Neural progenitor cell (in vitro differentiated cells): Measurements from ENCODE around the gene SLC11A1. TPM values are rescaled to one million over a fixed set of nuclear protein-coding genes. Genes with fewer than 3 reads are reported as not detected.
A peak's percentile ranks its signal among the peaks of the same experiment; 100 is the strongest.

Experiments
- DNase-seq: peaks from one replicate; pipeline ENCODE4 v3.0.0-alpha.2; 2016; ENCODE audit warnings: low spot score
- H2AFZ ChIP-seq: fragments of 200-600 bp; sonication (generic); replicated peaks from 2 replicates; pipeline ENCODE4 v1.6.1; 2016; ENCODE audit warnings: antibody characterized with exemption
- H3F3A ChIP-seq: fragments of 200-600 bp; sonication (generic); 2 replicates; pipeline ENCODE4 v1.6.1; 2016; ENCODE audit warnings: antibody characterized with exemption, low read depth
- H3K27ac ChIP-seq: fragments of 200-600 bp; sonication (generic); 2 replicates; pipeline ENCODE4 v1.5.1; 2016; ENCODE audit warnings: mild to moderate bottlenecking
- H3K27me3 ChIP-seq: fragments of 200-600 bp; sonication (generic); 2 replicates; pipeline ENCODE4 v1.6.1; 2016; ENCODE audit warnings: mild to moderate bottlenecking, moderate library complexity
- H3K36me3 ChIP-seq: fragments of 200-600 bp; sonication (generic); 2 replicates; pipeline ENCODE4 v1.5.1; 2016
- H3K4me1 ChIP-seq: fragments of 200-600 bp; sonication (generic); 2 replicates; pipeline ENCODE4 v1.6.1; 2016; ENCODE audit warnings: mixed run types
- H3K4me2 ChIP-seq: fragments of 200-600 bp; sonication (generic); 2 replicates; pipeline ENCODE4 v1.6.1; 2016
- H3K4me3 ChIP-seq: fragments of 200-600 bp; sonication (generic); 2 replicates; pipeline ENCODE4 v1.5.1; 2016
- H3K79me2 ChIP-seq: fragments of 200-600 bp; sonication (generic); 2 replicates; pipeline ENCODE4 v1.6.1; 2016; ENCODE audit warnings: low read depth
- H3K9ac ChIP-seq: fragments of 200-600 bp; sonication (generic); 2 replicates; pipeline ENCODE4 v1.6.1; 2016
- H3K9me3 ChIP-seq: fragments of 200-600 bp; sonication (generic); 2 replicates; pipeline ENCODE4 v1.5.1; 2016; ENCODE audit warnings: low read depth
- H4K20me1 ChIP-seq: fragments of 200-600 bp; sonication (generic); 2 replicates; pipeline ENCODE4 v1.6.1; 2016; ENCODE audit warnings: low read depth
- H3K27ac Mint-ChIP-seq: 3 replicates; pipeline ENCODE4 v1.8.0; 2021; ENCODE audit warnings: mixed read lengths
- H3K27me3 Mint-ChIP-seq: 2 replicates; pipeline ENCODE4 v1.8.0; 2022; ENCODE audit warnings: low read depth, mild to moderate bottlenecking, inconsistent platforms, moderate library complexity, mixed read lengths; ENCODE audit not compliant: insufficient read depth
- H3K36me3 Mint-ChIP-seq: 3 replicates; pipeline ENCODE4 v1.8.0; 2021; ENCODE audit warnings: mixed read lengths
- H3K4me1 Mint-ChIP-seq: 3 replicates; pipeline ENCODE4 v1.8.0; 2021; ENCODE audit warnings: mixed read lengths
- H3K4me3 Mint-ChIP-seq: 3 replicates; pipeline ENCODE4 v1.8.0; 2021; ENCODE audit warnings: mild to moderate bottlenecking, moderate library complexity, mixed read lengths
- H3K9me3 Mint-ChIP-seq: 3 replicates; pipeline ENCODE4 v1.8.0; 2020; ENCODE audit warnings: mixed read lengths
- EZH2 ChIP-seq: fragments of 200-600 bp; sonication (generic); IDR thresholded peaks from 2 replicates; pipeline ENCODE4 v1.6.1; 2017; ENCODE audit warnings: antibody characterized with exemption, mild to moderate bottlenecking, moderate library complexity
- EZH2phosphoT487 ChIP-seq: fragments of 200-600 bp; sonication (generic); IDR thresholded peaks from 2 replicates; pipeline ENCODE4 v1.6.1; 2017; ENCODE audit warnings: antibody characterized with exemption
- total RNA-seq: library from RNA; depleted of rRNA; stranded (reverse); fragments of >200 nt; gene quantifications from 2 replicates; pipeline ENCODE4 v1.2.3, GENCODE V29; 2015; ENCODE audit warnings: low replicate concordance
- TF ChIP-seq, protein P1 (sequence below): fragments of 200-600 bp; sonication (generic); IDR thresholded peaks from 2 replicates; pipeline ENCODE4 v1.5.1; 2017; ENCODE audit warnings: antibody characterized with exemption, mild to moderate bottlenecking

SLC11A1 gene
- total RNA-seq, 1 donor from 2014 or later: not detected

DNA sequence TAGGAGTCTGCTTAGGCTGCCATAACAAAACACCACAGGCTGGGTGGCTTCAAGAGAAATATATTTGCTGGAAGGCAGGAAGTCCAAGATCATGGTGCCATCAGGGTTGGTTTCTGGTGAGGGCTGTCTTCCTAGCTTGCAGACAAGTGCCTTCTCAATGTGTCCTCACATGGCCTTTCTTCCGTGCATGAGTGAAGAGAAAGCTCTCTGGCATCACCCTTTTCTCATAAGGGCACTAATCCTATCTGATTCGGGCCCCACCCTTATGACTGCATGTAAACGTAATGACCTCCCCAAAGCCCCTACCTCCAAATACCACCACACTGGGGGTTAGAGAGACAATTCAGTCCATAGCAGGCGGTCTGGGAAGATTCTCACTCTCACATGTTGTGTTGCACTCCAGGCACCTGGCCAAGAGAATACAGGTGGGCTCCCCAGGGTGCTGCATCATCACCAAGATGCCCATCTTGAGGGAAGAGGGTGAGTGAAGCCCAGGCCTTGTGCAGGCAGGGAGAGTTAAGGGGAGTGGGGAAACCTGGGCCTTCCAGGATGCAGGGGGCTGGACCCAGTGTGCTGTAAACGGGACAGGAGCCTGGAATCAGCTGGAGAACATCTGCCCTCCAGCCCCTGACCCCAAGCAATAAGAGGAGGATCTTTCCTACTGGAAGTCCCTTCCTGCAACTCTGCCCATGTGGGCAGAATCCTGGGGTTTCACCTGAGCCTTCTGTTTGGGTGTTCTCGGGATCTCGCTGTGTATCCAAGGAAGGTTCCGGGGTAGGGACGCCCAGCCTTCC, 15.3 kb upstream of the SLC11A1 start:
- no peak overlapping the region for H3K27ac ChIP-seq
- H3K4me2 ChIP-seq: peak overlapping the region; percentile 77
- no peak overlapping the region for H3K9ac ChIP-seq

DNA sequence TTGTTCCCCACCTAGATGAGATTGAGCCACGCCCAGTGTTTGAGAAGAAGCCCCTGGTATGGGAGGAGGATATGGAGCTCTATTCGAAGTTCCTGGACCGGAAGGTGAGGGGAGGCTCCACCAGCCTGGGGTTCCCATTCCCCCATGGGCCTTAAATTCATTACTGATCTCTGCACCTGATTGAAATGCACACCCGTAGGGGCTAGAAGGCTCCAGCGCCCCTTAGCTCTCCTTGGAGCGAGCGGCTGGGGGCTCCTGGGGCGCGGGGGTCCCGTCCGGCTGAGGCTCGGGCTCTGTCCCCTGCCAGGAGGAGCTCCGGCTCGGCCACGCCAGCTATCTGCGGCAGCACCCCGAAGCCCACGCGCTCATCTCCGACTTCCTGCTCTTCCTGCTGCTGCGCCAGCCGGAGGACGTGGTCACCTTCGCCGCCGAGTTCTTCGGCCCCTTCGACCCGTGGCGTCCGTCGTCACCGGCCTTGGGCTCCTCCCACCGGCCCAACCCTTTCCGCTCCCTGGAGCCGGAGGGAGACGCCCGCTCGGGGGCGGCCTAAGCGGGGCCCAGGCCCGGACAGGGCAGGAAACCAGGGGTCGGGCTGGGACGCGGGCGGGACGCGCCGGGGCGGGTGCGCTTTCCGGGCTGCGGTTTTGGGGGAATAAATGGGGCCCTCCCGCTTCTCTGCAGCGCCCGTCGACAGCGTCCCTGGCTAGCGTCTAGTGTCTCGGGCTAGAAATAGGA, 14.5 kb upstream of the SLC11A1 start:
- Histone ChIP-seq H3F3A (peaks cover 33% of the 10 kb centered on the region), H3K36me3 (no peaks in the 10 kb centered on the region), H3K9ac (no peak overlapping the region), H3K27ac (no peak overlapping the region), H3K79me2 (no peaks in the 10 kb centered on the region), H4K20me1 (no peaks in the 10 kb centered on the region), H3K9me3 (no peaks in the 10 kb centered on the region), H3K4me2 (peak overlapping the region; percentile 77), H3K4me3 (peak overlapping the region; percentile 58), H3K4me1 (peaks cover 8% of the 10 kb centered on the region), H2AFZ (peak overlapping the region; percentile 85), H3K27me3 (no peaks in the 10 kb centered on the region)
- TF ChIP-seq EZH2 (no peak), EZH2phosphoT487 (peak; percentile 44)
- TF ChIP-seq, protein P1, sequence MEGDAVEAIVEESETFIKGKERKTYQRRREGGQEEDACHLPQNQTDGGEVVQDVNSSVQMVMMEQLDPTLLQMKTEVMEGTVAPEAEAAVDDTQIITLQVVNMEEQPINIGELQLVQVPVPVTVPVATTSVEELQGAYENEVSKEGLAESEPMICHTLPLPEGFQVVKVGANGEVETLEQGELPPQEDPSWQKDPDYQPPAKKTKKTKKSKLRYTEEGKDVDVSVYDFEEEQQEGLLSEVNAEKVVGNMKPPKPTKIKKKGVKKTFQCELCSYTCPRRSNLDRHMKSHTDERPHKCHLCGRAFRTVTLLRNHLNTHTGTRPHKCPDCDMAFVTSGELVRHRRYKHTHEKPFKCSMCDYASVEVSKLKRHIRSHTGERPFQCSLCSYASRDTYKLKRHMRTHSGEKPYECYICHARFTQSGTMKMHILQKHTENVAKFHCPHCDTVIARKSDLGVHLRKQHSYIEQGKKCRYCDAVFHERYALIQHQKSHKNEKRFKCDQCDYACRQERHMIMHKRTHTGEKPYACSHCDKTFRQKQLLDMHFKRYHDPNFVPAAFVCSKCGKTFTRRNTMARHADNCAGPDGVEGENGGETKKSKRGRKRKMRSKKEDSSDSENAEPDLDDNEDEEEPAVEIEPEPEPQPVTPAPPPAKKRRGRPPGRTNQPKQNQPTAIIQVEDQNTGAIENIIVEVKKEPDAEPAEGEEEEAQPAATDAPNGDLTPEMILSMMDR: no peak
- no peaks in the 10 kb centered on the region for H3K9me3 Mint-ChIP-seq
- H3K4me1 Mint-ChIP-seq: peaks cover 13% of the 10 kb centered on the region
- H3K27me3 Mint-ChIP-seq: peaks cover 30% of the 10 kb centered on the region
- H3K36me3 Mint-ChIP-seq: no peaks in the 10 kb centered on the region
- DNase-seq: peak; percentile 92
- peak overlapping the region; percentile 68 for H3K4me3 Mint-ChIP-seq
- no peak overlapping the region for H3K27ac Mint-ChIP-seq

More for the DNA sequence above, 15.3 kb upstream of the SLC11A1 start:
- peaks cover 8% of the 10 kb centered on the region for H3K4me1 ChIP-seq
- Mint-ChIP-seq H3K9me3 (no peaks in the 10 kb centered on the region), H3K4me3 (peak overlapping the region; percentile 57), H3K36me3 (no peaks in the 10 kb centered on the region), H3K27me3 (peaks cover 27% of the 10 kb centered on the region), H3K27ac (no peak overlapping the region), H3K4me1 (peaks cover 14% of the 10 kb centered on the region)
- no peaks in the 10 kb centered on the region for H3K79me2 ChIP-seq
- peak overlapping the region; percentile 85 for H2AFZ ChIP-seq
- no peaks in the 10 kb centered on the region for H3K36me3 ChIP-seq
- no peaks in the 10 kb centered on the region for H4K20me1 ChIP-seq
- no peak for TF ChIP-seq EZH2
- TF ChIP-seq, protein P1: no peak
- H3K9me3 ChIP-seq: no peaks in the 10 kb centered on the region
- peaks cover 34% of the 10 kb centered on the region for H3F3A ChIP-seq
- DNase-seq: no peak
- no peaks in the 10 kb centered on the region for H3K27me3 ChIP-seq
- peak overlapping the region; percentile 58 for H3K4me3 ChIP-seq

DNA sequence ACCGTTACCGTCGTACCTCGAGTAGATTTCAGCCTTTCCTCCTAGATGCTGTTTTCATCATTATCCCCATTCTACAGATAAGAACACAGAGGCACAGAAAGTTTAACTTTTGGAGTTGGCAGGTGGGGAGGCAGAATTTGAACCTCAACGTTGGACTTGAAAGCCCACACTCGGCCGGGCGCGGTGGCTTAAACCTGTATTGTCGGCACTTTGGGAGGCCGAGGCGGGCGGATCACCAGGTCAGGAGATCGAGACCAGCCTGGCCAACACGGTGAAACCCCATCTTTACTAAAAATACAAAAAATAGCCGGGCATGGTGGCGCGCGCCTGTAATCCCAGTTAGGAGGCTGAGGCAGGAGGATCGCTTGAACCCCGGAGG, 13.9 kb upstream of the SLC11A1 start:
- Histone ChIP-seq H3K9ac (no peak overlapping the region), H3K4me2 (peak overlapping the region; percentile 77), H3K36me3 (no peaks in the 10 kb centered on the region), H3K4me1 (peaks cover 8% of the 10 kb centered on the region), H3K27ac (no peak overlapping the region), H3K4me3 (peak overlapping the region; percentile 58), H3K9me3 (no peaks in the 10 kb centered on the region), H3K79me2 (no peaks in the 10 kb centered on the region), H3F3A (peaks cover 33% of the 10 kb centered on the region), H2AFZ (peak overlapping the region; percentile 85), H3K27me3 (no peaks in the 10 kb centered on the region), H4K20me1 (no peaks in the 10 kb centered on the region)
- Mint-ChIP-seq H3K27ac (no peak overlapping the region), H3K9me3 (no peaks in the 10 kb centered on the region), H3K27me3 (peaks cover 27% of the 10 kb centered on the region), H3K36me3 (no peaks in the 10 kb centered on the region), H3K4me1 (peaks cover 9% of the 10 kb centered on the region), H3K4me3 (peak overlapping the region; percentile 68)
- no peak for DNase-seq
- TF ChIP-seq, protein P1: no peak
- TF ChIP-seq EZH2 (no peak), EZH2phosphoT487 (no peak)
